HEK293 (cell line): ENCODE results near the gene LMTK3.

ENCODE experiments used
- CTCF ChIA-PET: fragments of 350-600 bp; formaldehyde crosslinking; extraction: SDS; loops from one replicate; lab custom pipeline; 2021; ENCODE audit warnings: antibody characterized with exemption; lab: Yijun Ruan, JAX
- POLR2A ChIA-PET: fragments of 300-600 bp; formaldehyde crosslinking; extraction: SDS; loops from one replicate; lab custom pipeline; 2020; ENCODE audit warnings: antibody characterized with exemption, inconsistent platforms; lab: Yijun Ruan, JAX
- H3K27ac ChIP-seq: fragments of 200-500 bp; sonication (Bioruptor generic); 2 replicates; pipeline ENCODE4 v1.5.1; 2014; ENCODE audit warnings: low read depth, low read length, control low read depth, inconsistent platforms; ENCODE audit errors: extremely low read depth
- H3K36me3 ChIP-seq, 2 experiments: fragments of 200-500 bp in 1 of 2; sonication (Bioruptor generic) in 1 of 2; 1 replicate in 1 of 2; 2 replicates in 1 of 2; pipeline ENCODE4 v1.5.1; 2014 to 2017; ENCODE audit warnings: inconsistent platforms in 2 of 2, low read length in 2 of 2; ENCODE audit not compliant: control insufficient read depth in 2 of 2, insufficient read depth in 1 of 2
- H3K4me1 ChIP-seq: fragments of 200-500 bp; sonication (Bioruptor generic); 2 replicates; pipeline ENCODE4 v1.5.1; 2014; ENCODE audit warnings: mild to moderate bottlenecking, low read length, inconsistent platforms; ENCODE audit not compliant: control insufficient read depth, insufficient read depth
- H3K4me3 ChIP-seq: 2 replicates; pipeline ENCODE4 v1.5.1; 2011; ENCODE audit warnings: low read depth, mild to moderate bottlenecking, control low read depth, low read length, moderate library complexity
- H3K9me3 ChIP-seq: fragments of 200-500 bp; sonication (Bioruptor generic); 2 replicates; pipeline ENCODE4 v1.5.1; 2014; ENCODE audit warnings: low read depth, low read length, inconsistent platforms; ENCODE audit not compliant: control insufficient read depth, insufficient read depth
- FEZF1 ChIP-seq: fragments of 450-650 bp; formaldehyde crosslinking; IDR thresholded peaks from 2 replicates; pipeline ENCODE4 v1.5.1; 2016; ENCODE audit warnings: missing biosample characterization, missing genetic modification characterization
- KLF1 ChIP-seq: fragments of 450-650 bp; formaldehyde crosslinking; IDR thresholded peaks from 2 replicates; pipeline ENCODE4 v1.5.1; 2016; ENCODE audit warnings: missing biosample characterization, missing genetic modification characterization
- KLF17 ChIP-seq: fragments of 450-650 bp; formaldehyde crosslinking; IDR thresholded peaks from 2 replicates; pipeline ENCODE4 v1.5.1; 2016; ENCODE audit warnings: missing biosample characterization, missing genetic modification characterization
- KLF9 ChIP-seq: fragments of 450-650 bp; formaldehyde crosslinking; IDR thresholded peaks from 2 replicates; pipeline ENCODE4 v1.5.1; 2016; ENCODE audit warnings: missing biosample characterization, missing genetic modification characterization, low read depth
- OVOL3 ChIP-seq: fragments of 450-650 bp; formaldehyde crosslinking; IDR thresholded peaks from 2 replicates; pipeline ENCODE4 v1.5.1; 2016; ENCODE audit warnings: missing biosample characterization, missing genetic modification characterization
- ZNF132 ChIP-seq: fragments of 450-650 bp; formaldehyde crosslinking; IDR thresholded peaks from 2 replicates; pipeline ENCODE4 v1.5.1; 2017; ENCODE audit warnings: missing biosample characterization, missing genetic modification characterization, borderline replicate concordance
- ZNF146 ChIP-seq: fragments of 450-650 bp; formaldehyde crosslinking; IDR thresholded peaks from 2 replicates; pipeline ENCODE4 v1.5.1; 2016; ENCODE audit warnings: missing biosample characterization, missing genetic modification characterization
- ZNF169 ChIP-seq: fragments of 450-650 bp; formaldehyde crosslinking; IDR thresholded peaks from 2 replicates; pipeline ENCODE4 v1.5.1; 2016; ENCODE audit warnings: missing biosample characterization, missing genetic modification characterization
- ZNF26 ChIP-seq: fragments of 450-650 bp; formaldehyde crosslinking; IDR thresholded peaks from 2 replicates; pipeline ENCODE4 v1.5.1; 2016; ENCODE audit warnings: missing biosample characterization, missing genetic modification characterization
- ZNF521 ChIP-seq: fragments of 450-650 bp; formaldehyde crosslinking; IDR thresholded peaks from 2 replicates; pipeline ENCODE4 v1.5.1; 2017; ENCODE audit warnings: missing biosample characterization, mild to moderate bottlenecking, missing genetic modification characterization
- ZNF561 ChIP-seq: fragments of 450-650 bp; IDR thresholded peaks from 2 replicates; pipeline ENCODE4 v1.5.1; 2018; ENCODE audit warnings: missing biosample characterization, missing genetic modification characterization, borderline replicate concordance
- ZNF629 ChIP-seq: fragments of 450-650 bp; formaldehyde crosslinking; IDR thresholded peaks from 2 replicates; pipeline ENCODE4 v1.5.1; 2017; ENCODE audit warnings: missing biosample characterization, missing genetic modification characterization
- ZNF768 ChIP-seq: fragments of 450-650 bp; formaldehyde crosslinking; IDR thresholded peaks from 2 replicates; pipeline ENCODE4 v1.5.1; 2018; ENCODE audit warnings: missing biosample characterization, mild to moderate bottlenecking, missing genetic modification characterization
- ZSCAN23 ChIP-seq: fragments of 450-650 bp; formaldehyde crosslinking; IDR thresholded peaks from 2 replicates; pipeline ENCODE4 v1.5.1; 2016; ENCODE audit warnings: missing biosample characterization, missing genetic modification characterization
- TF ChIP-seq, protein P1 (sequence below): fragments of 450-650 bp; formaldehyde crosslinking; IDR thresholded peaks from 2 replicates; pipeline ENCODE4 v1.5.1; 2017; ENCODE audit warnings: missing biosample characterization, missing genetic modification characterization
- TF ChIP-seq, protein P2 (sequence below): fragments of 450-650 bp; formaldehyde crosslinking; conservative IDR thresholded peaks from 2 replicates; pipeline ENCODE4 v1.5.1; 2016; ENCODE audit warnings: low read depth, missing biosample characterization, missing genetic modification characterization
- TF ChIP-seq, protein P3 (sequence below): fragments of 450-650 bp; formaldehyde crosslinking; IDR thresholded peaks from 2 replicates; pipeline ENCODE4 v1.5.1; 2016; ENCODE audit warnings: missing biosample characterization, missing genetic modification characterization
- TF ChIP-seq, protein P4 (sequence below): fragments of 450-650 bp; formaldehyde crosslinking; IDR thresholded peaks from 2 replicates; pipeline ENCODE4 v1.5.1; 2016; ENCODE audit warnings: missing biosample characterization, missing genetic modification characterization
- TF ChIP-seq, protein P5 (sequence below): fragments of 450-650 bp; formaldehyde crosslinking; IDR thresholded peaks from 2 replicates; pipeline ENCODE4 v1.5.1; 2016; ENCODE audit warnings: missing biosample characterization, missing genetic modification characterization

The LMTK3 gene

DNA sequence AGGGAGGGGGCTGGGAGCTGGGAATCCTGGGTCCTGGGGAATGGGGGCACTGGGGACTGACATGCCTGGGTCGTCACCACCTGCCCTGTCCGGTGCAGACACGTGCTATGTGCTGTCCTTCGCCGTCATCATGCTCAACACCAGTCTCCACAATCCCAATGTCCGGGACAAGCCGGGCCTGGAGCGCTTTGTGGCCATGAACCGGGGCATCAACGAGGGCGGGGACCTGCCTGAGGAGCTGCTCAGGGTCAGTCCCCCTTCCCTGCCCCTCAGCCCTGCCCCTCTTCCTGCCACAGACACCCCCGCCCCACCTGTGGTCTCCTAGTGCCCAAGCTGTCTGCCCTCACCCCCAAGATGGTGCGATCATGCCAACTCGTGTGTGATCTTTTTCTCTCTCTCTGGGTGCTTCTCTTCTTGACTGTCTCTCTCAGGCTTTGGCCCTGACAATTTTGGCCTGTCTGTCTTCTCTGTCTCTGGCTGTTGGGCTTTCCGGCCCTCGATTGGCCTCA lies 37.5 kb downstream of the LMTK3 start (continued):
- TF ChIP-seq, protein P1, sequence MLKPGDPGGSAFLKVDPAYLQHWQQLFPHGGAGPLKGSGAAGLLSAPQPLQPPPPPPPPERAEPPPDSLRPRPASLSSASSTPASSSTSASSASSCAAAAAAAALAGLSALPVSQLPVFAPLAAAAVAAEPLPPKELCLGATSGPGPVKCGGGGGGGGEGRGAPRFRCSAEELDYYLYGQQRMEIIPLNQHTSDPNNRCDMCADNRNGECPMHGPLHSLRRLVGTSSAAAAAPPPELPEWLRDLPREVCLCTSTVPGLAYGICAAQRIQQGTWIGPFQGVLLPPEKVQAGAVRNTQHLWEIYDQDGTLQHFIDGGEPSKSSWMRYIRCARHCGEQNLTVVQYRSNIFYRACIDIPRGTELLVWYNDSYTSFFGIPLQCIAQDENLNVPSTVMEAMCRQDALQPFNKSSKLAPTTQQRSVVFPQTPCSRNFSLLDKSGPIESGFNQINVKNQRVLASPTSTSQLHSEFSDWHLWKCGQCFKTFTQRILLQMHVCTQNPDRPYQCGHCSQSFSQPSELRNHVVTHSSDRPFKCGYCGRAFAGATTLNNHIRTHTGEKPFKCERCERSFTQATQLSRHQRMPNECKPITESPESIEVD (tag by site-specific recombination), result no peak
- no peak for TF ChIP-seq ZNF629 (tag by site-specific recombination)
- TF ChIP-seq ZNF521, result no peak
- TF ChIP-seq KLF1 (tag by site-specific recombination), result no peak
- TF ChIP-seq ZSCAN23 (tag by site-specific recombination), result no peak
- TF ChIP-seq ZNF561 (tag by site-specific recombination), result no peak
- TF ChIP-seq, all 188 proteins: peak for 0

DNA sequence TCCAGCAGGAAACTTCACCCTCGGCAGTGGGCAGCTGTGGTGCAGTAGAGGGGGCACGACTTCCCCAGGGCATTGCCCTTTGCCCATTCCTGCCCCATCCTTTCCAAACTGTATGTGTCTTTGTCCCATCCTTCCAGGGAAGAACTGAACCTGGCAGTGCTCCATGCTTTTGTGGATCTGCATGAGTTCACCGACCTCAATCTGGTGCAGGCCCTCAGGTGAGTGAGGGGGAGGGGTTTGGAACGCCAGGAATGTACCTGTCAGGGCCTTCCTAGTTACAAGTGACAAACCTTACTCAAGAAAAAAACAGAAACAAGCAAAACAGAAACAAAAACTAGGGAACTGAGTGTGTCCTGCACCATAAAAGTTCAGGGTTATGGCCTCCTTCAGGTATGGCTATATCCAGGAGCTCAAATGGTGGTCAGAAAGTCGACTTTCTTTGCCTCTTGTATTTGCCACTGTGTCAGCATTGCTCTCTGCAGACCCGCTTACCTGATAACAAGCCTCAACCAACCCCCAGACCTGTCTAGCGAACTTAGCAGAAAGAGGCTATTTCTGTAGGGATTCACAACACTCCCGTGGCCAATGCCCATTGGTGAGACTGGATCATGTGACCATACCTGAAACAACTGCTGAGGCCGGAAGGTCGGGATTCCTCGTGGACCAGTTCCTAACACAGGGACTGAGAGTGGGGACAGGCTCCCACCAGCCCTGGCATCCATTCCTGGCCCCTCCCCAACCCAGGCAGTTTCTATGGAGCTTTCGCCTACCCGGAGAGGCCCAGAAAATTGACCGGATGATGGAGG lies 38.3 kb downstream of the LMTK3 start:
- ChIA-PET CTCF (interaction anchor here (0.5 to 3.4 kb wide), 5 partner anchors 14 to 115 kb away, joined by 3 to 18 read pairs (median 3); partner anchors contain the start of gene KDELR1), POLR2A (interaction anchor here (0.9 to 1.2 kb wide), 2 partner anchors 20 to 29 kb away, joined by 4 to 5 read pairs; no protein-coding TSS in a partner anchor)
- peaks cover 7% of the 10 kb centered on the region for H3K4me1 ChIP-seq
- no peak overlapping the region for H3K27ac ChIP-seq
- peaks cover 43 to 77% of the 10 kb centered on the region in 2 experiments for H3K36me3 ChIP-seq
- H3K4me3 ChIP-seq, result no peak overlapping the region
- no peaks in the 10 kb centered on the region for H3K9me3 ChIP-seq
- TF ChIP-seq, protein P2, sequence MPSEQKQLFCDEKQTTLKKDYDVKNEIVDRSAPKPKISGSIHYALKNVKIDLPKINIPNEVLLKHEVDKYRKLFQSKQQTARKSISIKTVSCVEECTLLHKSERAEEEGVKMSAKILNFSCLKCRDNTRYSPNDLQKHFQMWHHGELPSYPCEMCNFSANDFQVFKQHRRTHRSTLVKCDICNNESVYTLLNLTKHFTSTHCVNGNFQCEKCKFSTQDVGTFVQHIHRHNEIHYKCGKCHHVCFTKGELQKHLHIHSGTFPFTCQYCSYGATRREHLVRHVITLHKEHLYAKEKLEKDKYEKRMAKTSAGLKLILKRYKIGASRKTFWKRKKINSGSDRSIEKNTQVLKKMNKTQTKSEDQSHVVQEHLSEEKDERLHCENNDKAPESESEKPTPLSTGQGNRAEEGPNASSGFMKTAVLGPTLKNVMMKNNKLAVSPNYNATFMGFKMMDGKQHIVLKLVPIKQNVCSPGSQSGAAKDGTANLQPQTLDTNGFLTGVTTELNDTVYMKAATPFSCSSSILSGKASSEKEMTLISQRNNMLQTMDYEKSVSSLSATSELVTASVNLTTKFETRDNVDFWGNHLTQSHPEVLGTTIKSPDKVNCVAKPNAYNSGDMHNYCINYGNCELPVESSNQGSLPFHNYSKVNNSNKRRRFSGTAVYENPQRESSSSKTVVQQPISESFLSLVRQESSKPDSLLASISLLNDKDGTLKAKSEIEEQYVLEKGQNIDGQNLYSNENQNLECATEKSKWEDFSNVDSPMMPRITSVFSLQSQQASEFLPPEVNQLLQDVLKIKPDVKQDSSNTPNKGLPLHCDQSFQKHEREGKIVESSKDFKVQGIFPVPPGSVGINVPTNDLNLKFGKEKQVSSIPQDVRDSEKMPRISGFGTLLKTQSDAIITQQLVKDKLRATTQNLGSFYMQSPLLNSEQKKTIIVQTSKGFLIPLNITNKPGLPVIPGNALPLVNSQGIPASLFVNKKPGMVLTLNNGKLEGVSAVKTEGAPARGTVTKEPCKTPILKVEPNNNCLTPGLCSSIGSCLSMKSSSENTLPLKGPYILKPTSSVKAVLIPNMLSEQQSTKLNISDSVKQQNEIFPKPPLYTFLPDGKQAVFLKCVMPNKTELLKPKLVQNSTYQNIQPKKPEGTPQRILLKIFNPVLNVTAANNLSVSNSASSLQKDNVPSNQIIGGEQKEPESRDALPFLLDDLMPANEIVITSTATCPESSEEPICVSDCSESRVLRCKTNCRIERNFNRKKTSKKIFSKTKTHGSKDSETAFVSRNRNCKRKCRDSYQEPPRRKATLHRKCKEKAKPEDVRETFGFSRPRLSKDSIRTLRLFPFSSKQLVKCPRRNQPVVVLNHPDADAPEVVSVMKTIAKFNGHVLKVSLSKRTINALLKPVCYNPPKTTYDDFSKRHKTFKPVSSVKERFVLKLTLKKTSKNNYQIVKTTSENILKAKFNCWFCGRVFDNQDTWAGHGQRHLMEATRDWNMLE (tag by site-specific recombination), result no peak
- TF ChIP-seq ZNF26 (tag by site-specific recombination) (no peak), ZNF146 (tag by site-specific recombination) (no peak), OVOL3 (no peak), ZNF132 (no peak), KLF17 (no peak), KLF9 (no peak), FEZF1 (no peak), ZNF768 (tag by site-specific recombination) (no peak), ZNF169 (tag by site-specific recombination) (no peak)
- TF ChIP-seq, protein P3, sequence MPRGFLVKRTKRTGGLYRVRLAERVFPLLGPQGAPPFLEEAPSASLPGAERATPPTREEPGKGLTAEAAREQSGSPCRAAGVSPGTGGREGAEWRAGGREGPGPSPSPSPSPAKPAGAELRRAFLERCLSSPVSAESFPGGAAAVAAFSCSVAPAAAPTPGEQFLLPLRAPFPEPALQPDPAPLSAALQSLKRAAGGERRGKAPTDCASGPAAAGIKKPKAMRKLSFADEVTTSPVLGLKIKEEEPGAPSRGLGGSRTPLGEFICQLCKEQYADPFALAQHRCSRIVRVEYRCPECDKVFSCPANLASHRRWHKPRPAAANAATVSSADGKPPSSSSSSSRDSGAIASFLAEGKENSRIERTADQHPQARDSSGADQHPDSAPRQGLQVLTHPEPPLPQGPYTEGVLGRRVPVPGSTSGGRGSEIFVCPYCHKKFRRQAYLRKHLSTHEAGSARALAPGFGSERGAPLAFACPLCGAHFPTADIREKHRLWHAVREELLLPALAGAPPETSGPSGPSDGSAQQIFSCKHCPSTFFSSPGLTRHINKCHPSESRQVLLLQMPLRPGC, result no peak
- TF ChIP-seq, protein P4, sequence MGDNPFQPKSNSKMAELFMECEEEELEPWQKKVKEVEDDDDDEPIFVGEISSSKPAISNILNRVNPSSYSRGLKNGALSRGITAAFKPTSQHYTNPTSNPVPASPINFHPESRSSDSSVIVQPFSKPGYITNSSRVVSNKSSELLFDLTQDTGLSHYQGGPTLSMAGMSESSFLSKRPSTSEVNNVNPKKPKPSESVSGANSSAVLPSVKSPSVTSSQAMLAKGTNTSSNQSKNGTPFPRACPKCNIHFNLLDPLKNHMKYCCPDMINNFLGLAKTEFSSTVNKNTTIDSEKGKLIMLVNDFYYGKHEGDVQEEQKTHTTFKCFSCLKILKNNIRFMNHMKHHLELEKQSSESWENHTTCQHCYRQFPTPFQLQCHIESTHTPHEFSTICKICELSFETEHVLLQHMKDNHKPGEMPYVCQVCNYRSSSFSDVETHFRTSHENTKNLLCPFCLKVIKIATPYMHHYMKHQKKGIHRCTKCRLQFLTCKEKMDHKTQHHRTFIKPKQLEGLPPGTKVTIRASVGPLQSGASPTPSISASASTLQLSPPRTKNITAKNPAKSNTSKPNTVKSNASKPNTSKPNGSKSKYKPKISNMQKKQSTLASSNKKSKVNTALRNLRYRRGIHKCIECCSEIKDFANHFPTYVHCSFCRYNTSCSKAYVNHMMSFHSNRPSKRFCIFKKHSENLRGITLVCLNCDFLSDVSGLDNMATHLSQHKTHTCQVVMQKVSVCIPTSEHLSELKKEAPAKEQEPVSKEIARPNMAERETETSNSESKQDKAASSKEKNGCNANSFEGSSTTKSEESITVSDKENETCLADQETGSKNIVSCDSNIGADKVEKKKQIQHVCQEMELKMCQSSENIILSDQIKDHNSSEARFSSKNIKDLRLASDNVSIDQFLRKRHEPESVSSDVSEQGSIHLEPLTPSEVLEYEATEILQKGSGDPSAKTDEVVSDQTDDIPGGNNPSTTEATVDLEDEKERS (tag by site-specific recombination), result no peak
- TF ChIP-seq, protein P5, sequence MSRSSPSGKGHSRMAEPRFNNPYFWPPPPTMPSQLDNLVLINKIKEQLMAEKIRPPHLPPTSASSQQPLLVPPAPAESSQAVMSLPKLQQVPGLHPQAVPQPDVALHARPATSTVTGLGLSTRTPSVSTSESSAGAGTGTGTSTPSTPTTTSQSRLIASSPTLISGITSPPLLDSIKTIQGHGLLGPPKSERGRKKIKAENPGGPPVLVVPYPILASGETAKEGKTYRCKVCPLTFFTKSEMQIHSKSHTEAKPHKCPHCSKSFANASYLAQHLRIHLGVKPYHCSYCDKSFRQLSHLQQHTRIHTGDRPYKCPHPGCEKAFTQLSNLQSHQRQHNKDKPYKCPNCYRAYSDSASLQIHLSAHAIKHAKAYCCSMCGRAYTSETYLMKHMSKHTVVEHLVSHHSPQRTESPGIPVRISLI (tag by site-specific recombination), result no peak
